Left ventricle myocardium inferior (tissue), 1 donor: ENCODE measurements around the gene TUNAR. TPM values are rescaled to one million over a fixed set of nuclear protein-coding genes. Genes with fewer than 3 reads are reported as not detected.

Experiments used
- DNase-seq: peaks from one replicate; pipeline ENCODE4 v3.0.0-alpha.2; 2020
- H3K27ac ChIP-seq: fragments of 200-600 bp; replicated peaks from 2 replicates; pipeline ENCODE4 v1.8.0; 2021
- H3K27me3 ChIP-seq: fragments of 200-600 bp; 2 replicates; pipeline ENCODE4 v1.8.0; 2021; ENCODE audit warnings: low read depth
- H3K36me3 ChIP-seq: fragments of 200-600 bp; 2 replicates; pipeline ENCODE4 v1.8.0; 2021
- H3K4me1 ChIP-seq: fragments of 200-600 bp; 2 replicates; pipeline ENCODE4 v1.8.0; 2021
- H3K4me3 ChIP-seq: fragments of 200-600 bp; 2 replicates; pipeline ENCODE4 v1.8.0; 2021; ENCODE audit warnings: mild to moderate bottlenecking, moderate library complexity
- H3K9me3 ChIP-seq: fragments of 200-600 bp; replicated peaks from 2 replicates; pipeline ENCODE4 v1.8.0; 2021
- CTCF ChIP-seq: fragments of 200-600 bp; IDR thresholded peaks from 2 replicates; pipeline ENCODE4 v1.8.0; 2021; ENCODE audit warnings: antibody characterized with exemption, mild to moderate bottlenecking, borderline replicate concordance
- intact Hi-C: fragments of 100-400 bp; cut with micrococcal nuclease; formaldehyde crosslinking; loops from one replicate; pipeline ENCODE4 v1.11.0; 2022
- total RNA-seq: library from RNA; stranded (reverse); fragmentation: NEBNext Ultra II Directional; extraction: Animal tissue kit (Norgen Biotek cat#: 25700); gene quantifications from one replicate; pipeline ENCODE4 v1.2.1, GENCODE V29; 2021
- donor health status: DM: no; HTN: yes; CAD: no; lungs with severe emphysema.

Gene TUNAR
- total RNA-seq, 1 donor from 2014 or later: not detected

GRCh38 chr14:95918466-95918865 is 41.8 kb downstream of the TUNAR start:
- TF ChIP-seq CTCF: no peak
- intact Hi-C loops: no loop called here
- Histone ChIP-seq H3K27me3 (peaks cover 67% of the 10 kb centered on the region), H3K27ac (no peak overlapping the region), H3K9me3 (no peaks in the 10 kb centered on the region), H3K36me3 (no peaks in the 10 kb centered on the region), H3K4me3 (no peak overlapping the region), H3K4me1 (no peaks in the 10 kb centered on the region)
- no peak for DNase-seq

- Histone ChIP-seq H3K4me3 (no peak overlapping the region), H3K27me3 (peaks cover 69% of the 10 kb centered on the region), H3K36me3 (no peaks in the 10 kb centered on the region), H3K9me3 (no peaks in the 10 kb centered on the region), H3K27ac (no peak overlapping the region), H3K4me1 (no peaks in the 10 kb centered on the region)
- TF ChIP-seq CTCF: no peak
- intact Hi-C loops: no loop called here
- no peak for DNase-seq
Observed at GRCh38 chr14:95920769-95921438, 44.3 kb downstream of the TUNAR start.

GRCh38 chr14:95922080-95922479 is 45.4 kb downstream of the TUNAR start:
- H3K27ac ChIP-seq: no peak overlapping the region
- no peak overlapping the region for H3K4me3 ChIP-seq
- DNase-seq: no peak
- H3K36me3 ChIP-seq: no peaks in the 10 kb centered on the region
- H3K9me3 ChIP-seq: no peaks in the 10 kb centered on the region
- no peaks in the 10 kb centered on the region for H3K4me1 ChIP-seq
- intact Hi-C loops: no loop called here
- TF ChIP-seq CTCF: no peak
- H3K27me3 ChIP-seq: peaks cover 77% of the 10 kb centered on the region

GRCh38 chr14:95928751-95929150 is 52.1 kb downstream of the TUNAR start:
- no peak overlapping the region for H3K4me3 ChIP-seq
- no peak for TF ChIP-seq CTCF
- no peaks in the 10 kb centered on the region for H3K36me3 ChIP-seq
- H3K27ac ChIP-seq: no peak overlapping the region
- H3K9me3 ChIP-seq: no peaks in the 10 kb centered on the region
- intact Hi-C loops: no loop called here
- DNase-seq: no peak
- H3K27me3 ChIP-seq: peaks cover 91% of the 10 kb centered on the region
- H3K4me1 ChIP-seq: no peaks in the 10 kb centered on the region

- Histone ChIP-seq H3K9me3 (no peaks in the 10 kb centered on the region), H3K27me3 (peaks cover 75% of the 10 kb centered on the region), H3K27ac (no peak overlapping the region), H3K36me3 (no peaks in the 10 kb centered on the region), H3K4me3 (no peak overlapping the region), H3K4me1 (no peaks in the 10 kb centered on the region)
- intact Hi-C loops: no loop called here
- no peak for TF ChIP-seq CTCF
- DNase-seq: no peak
Observed at GRCh38 chr14:95931384-95931783, 54.8 kb downstream of the TUNAR start.
